ENCODE results near the gene DNAL1.

The DNAL1 gene

DNA sequence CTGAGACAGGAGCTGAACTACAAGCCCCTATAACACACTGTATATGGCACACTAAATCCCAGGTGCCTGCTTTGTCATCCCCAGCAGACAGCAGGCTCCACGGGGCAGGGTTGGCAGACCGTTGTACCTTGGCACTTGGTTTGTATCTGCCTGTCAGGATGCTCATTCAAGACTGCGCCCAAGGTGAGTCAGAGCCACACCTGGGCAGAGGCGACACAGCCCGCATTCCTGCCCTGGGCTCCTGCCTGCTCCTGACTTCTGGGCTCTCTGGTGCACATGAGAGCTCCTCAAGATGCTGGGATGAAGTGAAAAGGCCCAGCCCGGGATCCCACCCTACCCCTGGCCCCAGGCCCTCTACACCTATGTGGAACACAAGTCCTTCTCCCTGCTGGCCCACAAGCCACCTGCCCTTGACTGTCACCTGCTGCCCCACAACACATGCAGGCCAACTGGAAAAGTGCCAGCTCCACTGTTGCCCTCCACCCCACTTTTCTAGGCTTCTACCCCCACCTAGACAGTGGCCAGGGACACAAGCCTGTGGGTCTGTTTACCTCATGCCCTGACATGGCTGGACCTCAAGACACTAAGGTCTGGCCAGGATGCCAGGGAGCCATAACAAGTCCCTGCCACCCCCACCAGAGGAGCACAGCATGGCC is 100.2 kb downstream of the DNAL1 start:
- no peak for DNase-seq

DNA sequence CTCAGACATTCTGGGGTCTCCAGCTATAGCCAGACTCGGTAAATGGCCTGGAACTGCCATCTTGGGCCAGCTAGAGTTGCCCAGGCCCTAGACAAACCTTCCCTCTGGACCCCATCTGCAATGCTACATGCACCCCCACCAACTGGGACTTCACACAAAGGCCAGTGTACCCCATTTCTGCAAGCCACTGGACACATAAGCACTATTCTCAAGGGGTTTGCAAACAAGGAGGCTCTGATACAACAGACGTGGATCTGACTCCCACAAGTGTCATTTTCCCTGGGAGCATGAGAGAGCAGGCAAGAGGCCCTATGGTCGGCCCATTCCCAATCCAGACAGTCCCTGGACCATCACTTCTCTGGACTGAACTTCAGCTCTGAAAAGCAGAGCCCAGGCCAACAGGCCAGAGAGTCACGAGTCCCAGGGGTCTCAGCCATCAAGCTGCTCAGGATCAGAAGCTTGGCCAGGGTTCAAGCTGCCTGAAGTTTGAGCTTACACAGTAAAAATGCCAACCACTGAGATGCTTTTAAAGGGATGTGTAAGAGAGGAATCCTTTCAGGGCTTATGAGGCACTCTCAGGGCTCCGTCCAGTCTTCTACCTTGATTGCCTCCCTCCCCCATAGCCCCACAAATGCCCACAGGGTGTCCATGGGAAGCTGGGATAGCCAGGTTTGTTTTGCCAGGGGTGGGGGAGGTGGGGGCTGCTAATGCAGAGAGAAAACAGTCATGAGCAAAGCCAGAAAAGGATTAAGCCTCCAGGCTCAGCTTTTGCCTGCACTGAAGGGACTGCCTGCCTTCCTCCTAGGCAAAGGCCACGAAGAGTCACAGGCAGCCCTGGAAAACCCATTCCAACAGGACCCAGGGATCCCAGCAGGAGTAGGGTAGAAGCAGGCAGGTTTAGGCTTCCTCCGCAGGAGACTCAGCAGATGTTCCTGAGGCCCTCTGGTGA is 101.1 kb downstream of the DNAL1 start:
- no peak for DNase-seq

DNA sequence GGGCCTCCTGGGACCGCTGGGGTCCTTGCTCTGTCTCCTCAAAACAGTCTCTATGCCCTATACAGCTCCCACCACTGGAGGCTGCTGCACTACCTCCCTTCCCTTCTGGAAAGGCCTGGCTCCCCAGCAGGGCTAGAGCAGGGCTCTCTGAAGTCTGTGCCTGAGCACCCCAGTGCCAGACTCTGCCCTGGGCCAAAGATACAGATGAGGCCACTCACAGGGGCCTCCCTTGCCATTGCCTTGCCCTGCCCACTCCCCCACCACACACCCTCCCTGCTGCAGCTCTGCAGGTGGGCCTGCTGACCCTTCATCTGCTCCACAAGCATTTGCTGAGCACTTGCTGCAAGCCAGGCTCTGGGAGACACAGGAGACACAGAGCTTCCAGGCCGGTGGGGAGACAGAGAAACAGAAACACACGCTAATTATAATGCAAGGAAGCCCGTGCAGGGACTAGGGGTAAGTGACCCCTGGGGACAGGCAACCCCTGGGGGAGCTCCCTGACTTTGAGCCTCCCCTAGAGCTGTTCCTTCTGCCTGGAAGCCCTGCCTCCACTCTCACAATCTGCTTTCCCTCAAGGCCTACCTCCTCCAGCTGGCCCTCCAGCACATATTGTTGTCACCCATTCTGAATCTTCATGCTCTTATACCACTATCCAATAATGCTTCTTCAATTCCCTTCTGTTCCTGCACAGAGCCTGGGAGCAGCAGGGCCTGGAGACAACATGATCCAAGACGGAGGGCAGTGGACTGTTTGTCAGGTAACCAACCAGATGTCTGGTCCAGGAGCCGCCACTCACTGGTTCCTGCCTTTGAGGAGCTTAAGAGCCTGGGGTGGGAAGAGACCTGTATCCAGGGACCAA is 102.0 kb downstream of the DNAL1 start:
- DNase-seq: no peak

- no peak for DNase-seq
Observed at GRCh38 chr14:73747379-73748211, 102.8 kb downstream of the DNAL1 start.

GRCh38 chr14:73748858-73749357 is 104.1 kb downstream of the DNAL1 start:
- no peak for DNase-seq

- no peak for DNase-seq
Observed at GRCh38 chr14:73749706-73750530, 105.1 kb downstream of the DNAL1 start.

- DNase-seq: no peak
Observed at GRCh38 chr14:73750531-73750901, 105.7 kb downstream of the DNAL1 start.

DNA sequence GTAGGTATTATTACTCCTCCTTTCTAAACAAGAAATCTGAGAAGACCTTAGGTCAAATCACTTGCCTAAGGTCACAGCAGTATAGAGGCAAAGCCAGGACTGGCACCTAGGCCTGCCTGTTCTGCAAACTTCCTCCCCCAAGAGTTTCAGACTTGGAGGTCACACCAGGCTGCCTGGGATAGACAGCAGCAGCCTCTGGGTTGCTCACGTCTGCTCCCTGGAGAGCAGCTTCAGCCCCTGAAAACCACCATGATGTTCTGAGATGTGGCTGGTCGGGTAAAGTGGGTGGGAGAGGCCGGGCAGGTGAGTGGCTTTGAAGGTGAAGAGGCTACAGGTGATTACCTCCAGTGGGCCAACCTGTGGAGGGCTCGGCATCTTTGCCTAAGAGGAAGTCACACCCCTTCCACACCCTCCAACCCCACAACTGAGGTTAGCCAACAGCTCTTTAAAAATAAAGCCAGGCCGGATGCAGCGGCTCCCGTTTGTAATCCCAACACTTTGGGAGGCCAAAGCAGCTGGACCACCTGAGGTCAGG is 106.4 kb downstream of the DNAL1 start:
- DNase-seq: no peak

DNA sequence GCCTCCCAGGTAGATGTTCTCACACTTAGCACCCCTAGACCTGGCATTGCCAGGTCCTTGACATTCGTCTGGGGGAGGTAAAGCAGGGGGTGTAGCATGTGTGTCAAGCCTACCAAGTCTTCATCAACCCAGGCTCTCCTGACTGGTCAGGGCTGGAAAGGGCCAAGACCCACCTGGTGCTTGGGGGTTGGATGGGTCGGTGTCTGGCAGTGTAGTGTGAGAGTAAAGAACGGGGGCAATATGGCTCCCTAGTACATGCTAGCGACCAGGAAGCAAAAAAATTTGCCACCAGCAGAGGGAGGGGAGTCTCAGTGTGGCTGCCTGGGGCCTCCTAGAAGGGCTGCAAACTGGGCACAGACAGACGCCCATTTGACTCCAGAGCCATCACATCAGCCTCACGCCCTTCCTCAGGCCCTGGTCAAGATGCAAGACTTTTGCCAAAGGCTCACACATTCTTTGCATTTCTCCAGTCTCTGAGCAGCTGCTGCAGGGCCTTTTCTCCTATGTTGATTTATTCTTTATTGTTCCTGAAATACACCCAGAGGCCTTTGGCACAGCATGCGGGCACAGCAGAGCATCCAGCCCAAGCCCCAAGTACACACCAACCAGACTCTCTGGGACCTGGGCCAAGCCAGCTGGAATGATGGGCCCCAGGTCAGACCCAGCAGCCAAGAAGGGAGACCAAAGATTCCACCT is 107.7 kb downstream of the DNAL1 start:
- DNase-seq: no peak
